ENCODE results near the gene RPS26.

DNA sequence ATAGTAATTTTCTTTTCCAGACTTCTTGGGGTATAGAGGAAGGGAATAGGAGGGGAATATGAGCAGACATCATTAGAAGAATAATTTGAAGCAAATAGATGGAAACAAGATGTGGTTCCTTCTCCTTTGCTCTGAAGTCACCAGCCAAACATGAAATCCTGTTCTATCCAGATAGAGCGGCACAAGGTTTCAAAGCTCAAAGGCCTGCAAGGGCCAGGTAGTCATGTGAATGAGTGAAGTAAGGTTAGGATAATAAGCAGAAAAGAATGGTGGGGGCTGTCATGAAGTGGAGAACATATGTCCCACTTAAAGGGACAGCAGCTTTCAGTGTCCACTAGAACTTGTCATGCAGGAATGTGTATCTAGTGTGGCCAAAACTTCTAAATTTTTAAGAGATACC lies 23.4 kb upstream of the RPS26 start:
- TF ChIP-seq, protein P1, sequence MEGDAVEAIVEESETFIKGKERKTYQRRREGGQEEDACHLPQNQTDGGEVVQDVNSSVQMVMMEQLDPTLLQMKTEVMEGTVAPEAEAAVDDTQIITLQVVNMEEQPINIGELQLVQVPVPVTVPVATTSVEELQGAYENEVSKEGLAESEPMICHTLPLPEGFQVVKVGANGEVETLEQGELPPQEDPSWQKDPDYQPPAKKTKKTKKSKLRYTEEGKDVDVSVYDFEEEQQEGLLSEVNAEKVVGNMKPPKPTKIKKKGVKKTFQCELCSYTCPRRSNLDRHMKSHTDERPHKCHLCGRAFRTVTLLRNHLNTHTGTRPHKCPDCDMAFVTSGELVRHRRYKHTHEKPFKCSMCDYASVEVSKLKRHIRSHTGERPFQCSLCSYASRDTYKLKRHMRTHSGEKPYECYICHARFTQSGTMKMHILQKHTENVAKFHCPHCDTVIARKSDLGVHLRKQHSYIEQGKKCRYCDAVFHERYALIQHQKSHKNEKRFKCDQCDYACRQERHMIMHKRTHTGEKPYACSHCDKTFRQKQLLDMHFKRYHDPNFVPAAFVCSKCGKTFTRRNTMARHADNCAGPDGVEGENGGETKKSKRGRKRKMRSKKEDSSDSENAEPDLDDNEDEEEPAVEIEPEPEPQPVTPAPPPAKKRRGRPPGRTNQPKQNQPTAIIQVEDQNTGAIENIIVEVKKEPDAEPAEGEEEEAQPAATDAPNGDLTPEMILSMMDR (IDR thresholded peaks at IDR 0.05; ENCODE audit: low read length) = no peak
- TF ChIP-seq EZH2 (IDR thresholded peaks at IDR 0.05; ENCODE audit: borderline replicate concordance, low read length) = no peak

Data from OCI-LY1 (cell line).